Mesothelial cell of epicardium (in vitro differentiated cells): ENCODE results near the gene ACTR2. TPM values are rescaled to one million over a fixed set of nuclear protein-coding genes. Genes with fewer than 3 reads are reported as not detected.

Experiments used
- DNase-seq, 2 experiments: peaks; one replicate each; pipeline ENCODE4 v3.0.0; 2021; ENCODE audit warnings: low spot score in 2 of 2; ENCODE audit not compliant: unreplicated experiment in 2 of 2
- H3K27ac Mint-ChIP-seq: 2 replicates; pipeline ENCODE4 v1.8.0; 2021; ENCODE audit warnings: mixed read lengths
- H3K27me3 Mint-ChIP-seq: 2 replicates; pipeline ENCODE4 v1.8.0; 2021; ENCODE audit warnings: low read depth, mixed read lengths
- H3K36me3 Mint-ChIP-seq: 2 replicates; pipeline ENCODE4 v1.8.0; 2021; ENCODE audit warnings: mixed read lengths
- H3K4me1 Mint-ChIP-seq: 2 replicates; pipeline ENCODE4 v1.8.0; 2021; ENCODE audit warnings: mixed read lengths
- H3K4me3 Mint-ChIP-seq: 2 replicates; pipeline ENCODE4 v1.8.0; 2021; ENCODE audit warnings: mild to moderate bottlenecking, moderate library complexity, mixed read lengths
- H3K9me3 Mint-ChIP-seq: 2 replicates; pipeline ENCODE4 v1.8.0; 2021; ENCODE audit warnings: mixed read lengths
- total RNA-seq: library from RNA; stranded (reverse); gene quantifications from 3 replicates; pipeline ENCODE4 v1.2.1, GENCODE V29; 2021
- TF ChIP-seq, protein P1 (sequence below): fragments of 200-600 bp; sonication (generic); IDR thresholded peaks from one replicate; pipeline ENCODE4 v1.5.0; 2021; ENCODE audit warnings: antibody characterized with exemption; ENCODE audit not compliant: unreplicated experiment

Gene ACTR2
- total RNA-seq, 1 donor from 2014 or later: 171 TPM

GRCh38 chr2:65186872-65187851 lies 40.5 kb upstream of the ACTR2 start:
- Mint-ChIP-seq H3K4me1 (peaks cover 3% of the 10 kb centered on the region), H3K27me3 (peaks cover 18% of the 10 kb centered on the region), H3K27ac (no peak overlapping the region), H3K36me3 (no peaks in the 10 kb centered on the region), H3K9me3 (peaks cover 4% of the 10 kb centered on the region), H3K4me3 (no peak overlapping the region)
- peak; percentile 33 to 78 for DNase-seq
- TF ChIP-seq, protein P1, sequence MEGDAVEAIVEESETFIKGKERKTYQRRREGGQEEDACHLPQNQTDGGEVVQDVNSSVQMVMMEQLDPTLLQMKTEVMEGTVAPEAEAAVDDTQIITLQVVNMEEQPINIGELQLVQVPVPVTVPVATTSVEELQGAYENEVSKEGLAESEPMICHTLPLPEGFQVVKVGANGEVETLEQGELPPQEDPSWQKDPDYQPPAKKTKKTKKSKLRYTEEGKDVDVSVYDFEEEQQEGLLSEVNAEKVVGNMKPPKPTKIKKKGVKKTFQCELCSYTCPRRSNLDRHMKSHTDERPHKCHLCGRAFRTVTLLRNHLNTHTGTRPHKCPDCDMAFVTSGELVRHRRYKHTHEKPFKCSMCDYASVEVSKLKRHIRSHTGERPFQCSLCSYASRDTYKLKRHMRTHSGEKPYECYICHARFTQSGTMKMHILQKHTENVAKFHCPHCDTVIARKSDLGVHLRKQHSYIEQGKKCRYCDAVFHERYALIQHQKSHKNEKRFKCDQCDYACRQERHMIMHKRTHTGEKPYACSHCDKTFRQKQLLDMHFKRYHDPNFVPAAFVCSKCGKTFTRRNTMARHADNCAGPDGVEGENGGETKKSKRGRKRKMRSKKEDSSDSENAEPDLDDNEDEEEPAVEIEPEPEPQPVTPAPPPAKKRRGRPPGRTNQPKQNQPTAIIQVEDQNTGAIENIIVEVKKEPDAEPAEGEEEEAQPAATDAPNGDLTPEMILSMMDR: peak; percentile 66

DNA sequence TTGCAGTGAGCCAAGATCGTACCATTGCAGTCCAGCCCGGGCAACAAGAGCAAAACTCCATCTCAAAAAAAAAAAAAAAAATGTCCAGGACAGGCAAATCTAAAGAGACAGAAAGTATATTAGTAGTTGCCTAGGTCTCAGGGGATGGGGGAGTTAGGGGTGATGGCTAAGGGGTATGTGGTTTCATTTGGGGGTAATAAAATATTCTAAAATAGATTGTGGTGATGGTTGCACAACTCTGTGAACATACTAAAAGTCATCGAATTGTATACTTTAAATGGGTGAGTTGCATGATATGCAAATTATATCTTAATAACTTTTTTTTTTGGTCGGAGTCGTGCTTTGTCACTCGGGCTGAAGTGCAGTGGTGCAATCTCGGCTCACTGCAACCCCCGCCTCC lies 34.2 kb upstream of the ACTR2 start:
- Mint-ChIP-seq H3K4me3 (no peak overlapping the region), H3K27me3 (peaks cover 18% of the 10 kb centered on the region), H3K4me1 (peaks cover 7% of the 10 kb centered on the region), H3K36me3 (no peaks in the 10 kb centered on the region), H3K27ac (no peak overlapping the region), H3K9me3 (no peaks in the 10 kb centered on the region)
- TF ChIP-seq, protein P1: no peak
- DNase-seq: no peak

DNA sequence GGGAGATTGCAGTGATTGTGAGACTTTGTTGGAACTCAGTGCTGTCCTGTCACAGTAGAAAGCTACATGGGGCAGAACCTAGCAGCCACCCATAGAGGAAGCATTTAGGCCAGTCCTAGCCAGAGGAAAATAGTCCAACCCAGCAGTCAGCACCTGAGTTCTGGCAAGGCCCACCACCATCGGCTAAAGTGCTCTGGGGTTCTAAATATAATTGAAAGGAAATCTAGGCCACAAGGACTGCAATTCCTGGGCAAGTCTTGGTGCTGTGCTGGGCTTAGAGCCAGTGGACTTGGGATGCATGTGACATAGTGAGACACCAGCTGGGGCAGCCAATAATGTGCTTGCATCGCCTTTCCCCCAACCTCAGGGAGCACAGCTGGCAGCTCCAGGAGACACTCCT lies 28.9 kb upstream of the ACTR2 start:
- no peak overlapping the region for H3K4me3 Mint-ChIP-seq
- H3K9me3 Mint-ChIP-seq: no peaks in the 10 kb centered on the region
- peaks cover 17% of the 10 kb centered on the region for H3K27me3 Mint-ChIP-seq
- H3K36me3 Mint-ChIP-seq: no peaks in the 10 kb centered on the region
- H3K4me1 Mint-ChIP-seq: peaks cover 7% of the 10 kb centered on the region
- H3K27ac Mint-ChIP-seq: no peak overlapping the region
- TF ChIP-seq, protein P1: no peak
- no peak for DNase-seq

GRCh38 chr2:65199166-65199565 lies 28.5 kb upstream of the ACTR2 start:
- peaks cover 4% of the 10 kb centered on the region for H3K9me3 Mint-ChIP-seq
- H3K27me3 Mint-ChIP-seq: peaks cover 17% of the 10 kb centered on the region
- H3K4me1 Mint-ChIP-seq: peaks cover 7% of the 10 kb centered on the region
- no peak overlapping the region for H3K27ac Mint-ChIP-seq
- H3K4me3 Mint-ChIP-seq: no peak overlapping the region
- H3K36me3 Mint-ChIP-seq: no peaks in the 10 kb centered on the region
- TF ChIP-seq, protein P1: no peak
- DNase-seq: no peak

DNA sequence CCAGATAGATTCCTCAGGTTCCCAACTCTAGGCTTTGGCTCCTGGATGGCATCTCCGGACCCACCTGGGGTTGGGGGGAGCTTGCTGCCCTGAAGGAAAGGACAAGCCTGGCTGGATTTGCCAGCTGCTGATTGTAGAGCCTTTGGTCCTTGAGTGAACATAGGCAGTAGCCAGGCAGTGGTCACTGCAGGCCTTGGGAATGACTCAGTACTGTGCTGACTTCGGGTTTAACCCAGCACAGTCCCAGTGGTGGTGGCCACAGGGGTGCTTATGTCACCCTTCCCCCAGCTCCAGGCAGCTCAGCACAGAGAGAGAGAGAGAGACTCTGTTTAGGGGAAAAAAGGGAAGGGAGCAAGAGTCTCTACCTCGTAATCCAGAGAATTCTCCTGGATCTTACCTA lies 27.7 kb upstream of the ACTR2 start:
- Mint-ChIP-seq H3K4me1 (peaks cover 7% of the 10 kb centered on the region), H3K9me3 (peaks cover 5% of the 10 kb centered on the region), H3K4me3 (no peak overlapping the region), H3K27ac (no peak overlapping the region), H3K27me3 (peaks cover 17% of the 10 kb centered on the region), H3K36me3 (no peaks in the 10 kb centered on the region)
- TF ChIP-seq, protein P1: no peak
- no peak for DNase-seq
